Stimulated activated CD4-positive, alpha-beta T cell treated with anti-CD3 and anti-CD28 coated beads, TNF-alpha, amount 100 ng/mL, for 4 hours (primary cell): ENCODE results near the gene AMOTL2.

Experiments used
- DNase-seq, 3 experiments: peaks; one replicate each; pipeline ENCODE4 v3.0.0-alpha.2; 2020; ENCODE audit warnings: low read depth in 3 of 3

Gene AMOTL2

GRCh38 chr3:134378818-134379217, 4.6 kb upstream of the AMOTL2 start:
- DNase-seq = no peak

GRCh38 chr3:134378384-134378783, 4.1 kb upstream of the AMOTL2 start:
- DNase-seq = no peak

- no peak for DNase-seq
Measured at GRCh38 chr3:134377896-134378295, 3.6 kb upstream of the AMOTL2 start.

- DNase-seq = no peak
Measured at GRCh38 chr3:134376786-134377426, 2.7 kb upstream of the AMOTL2 start.

- no peak for DNase-seq
Measured at GRCh38 chr3:134376385-134376765, 2.1 kb upstream of the AMOTL2 start.

GRCh38 chr3:134375582-134376384, 1.5 kb upstream of the AMOTL2 start:
- DNase-seq = no peak

- DNase-seq = no peak
Measured at GRCh38 chr3:134374791-134375581, 739 bp upstream of the AMOTL2 start.

GRCh38 chr3:134373271-134374104, 759 bp downstream of the AMOTL2 start:
- no peak for DNase-seq

GRCh38 chr3:134372396-134373270, 1.6 kb downstream of the AMOTL2 start:
- no peak for DNase-seq

GRCh38 chr3:134371542-134372324, 2.5 kb downstream of the AMOTL2 start:
- DNase-seq = no peak

- DNase-seq = no peak
Measured at GRCh38 chr3:134370611-134371531, 3.4 kb downstream of the AMOTL2 start.

GRCh38 chr3:134369861-134370596, 4.2 kb downstream of the AMOTL2 start:
- no peak for DNase-seq

- no peak for DNase-seq
Measured at GRCh38 chr3:134369231-134369741, 5.0 kb downstream of the AMOTL2 start.

- DNase-seq = no peak
Measured at GRCh38 chr3:134368751-134369105, 5.5 kb downstream of the AMOTL2 start.

- no peak for DNase-seq
Measured at GRCh38 chr3:134367869-134368750, 6.1 kb downstream of the AMOTL2 start.

GRCh38 chr3:134366928-134367811, 7.1 kb downstream of the AMOTL2 start:
- no peak for DNase-seq
